Measurements from ENCODE around the gene AMPD2. TPM values are rescaled to one million over a fixed set of nuclear protein-coding genes. Genes with fewer than 3 reads are reported as not detected.
A peak's percentile ranks its signal among the peaks of the same experiment; 100 is the strongest.

AMPD2 gene
- total and polyA plus RNA-seq, 4 donors: 16.7 to 57.4 (median 44.5) TPM

- Histone ChIP-seq H3K4me1 (ENCODE audit: control insufficient read depth in 5 of 5, insufficient read depth in 5 of 5, low read length in 5 of 5) (peaks cover 0 to 7% (median 0%) of the 10 kb centered on the region in 5 donors), H3K36me3 (ENCODE audit: control insufficient read depth in 4 of 4, insufficient read depth in 4 of 4, low read length in 4 of 4) (no peaks in the 10 kb centered on the region), H3K27ac (ENCODE audit: low read depth in 1 of 2, low read length in 1 of 2) (no peak overlapping the region), H3K9me3 (ENCODE audit: control insufficient read depth in 4 of 4, insufficient read depth in 3 of 4, low read length in 3 of 4) (no peaks in the 10 kb centered on the region), H3K9ac (ENCODE audit: insufficient read depth in 1 of 2, low read length in 2 of 2) (no peak overlapping the region), H3K4me3 (no peak overlapping the region), H3K27me3 (ENCODE audit: control insufficient read depth in 3 of 3, insufficient read depth in 3 of 3, low read length in 2 of 3) (peaks cover 0 to 8% (median 0%) of the 10 kb centered on the region in 3 donors)
- ATAC-seq (ENCODE audit: insufficient read depth, low FRiP score): no peak
- no peak for TF ChIP-seq CTCF (IDR thresholded peaks at IDR 0.05; ENCODE audit: control extremely low read depth, extremely low read depth)
- WGBS, 2 donors: 69 to 93% methylated on average over 3 of the region's 3 CpGs
- no peak for DNase-seq
Measured at GRCh38 chr1:109610609-109611307, 8.9 kb upstream of the AMPD2 start.

DNA sequence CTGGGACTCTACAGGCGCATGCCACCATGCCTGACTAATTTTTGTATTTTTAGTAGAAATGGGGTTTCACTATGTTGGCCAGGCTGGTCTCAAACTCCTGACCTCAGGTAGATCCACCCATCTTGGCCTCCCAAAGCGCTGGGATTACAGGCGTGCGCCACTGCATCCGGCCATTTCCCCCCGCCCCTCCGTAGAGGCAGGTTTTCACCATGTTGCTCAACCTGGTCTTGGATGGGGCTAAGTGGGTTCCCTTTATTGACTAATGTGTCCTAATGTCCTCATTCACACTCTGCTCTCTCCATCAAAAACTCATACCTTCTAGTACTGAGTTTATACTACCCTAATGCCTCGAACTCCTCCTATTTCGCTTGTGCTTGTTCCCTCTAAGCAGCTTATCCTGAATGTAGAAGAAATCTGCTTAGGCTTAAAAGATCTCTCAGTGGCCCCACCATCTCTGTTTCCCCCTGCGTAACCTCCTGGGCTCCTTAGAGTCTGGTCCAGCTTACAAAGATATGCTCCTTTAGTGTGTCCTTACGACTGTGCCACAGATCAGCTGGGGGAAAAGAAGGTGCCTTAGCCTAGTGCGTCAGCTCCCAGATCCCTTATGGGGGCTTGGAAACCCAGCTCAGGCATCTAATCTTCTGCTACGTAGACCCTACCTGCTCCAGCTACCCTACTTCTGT is 8.2 kb upstream of the AMPD2 start:
- Histone ChIP-seq H3K9ac (ENCODE audit: insufficient read depth in 1 of 2, low read length in 2 of 2) (no peak overlapping the region), H3K36me3 (ENCODE audit: control insufficient read depth in 4 of 4, insufficient read depth in 4 of 4, low read length in 4 of 4) (no peaks in the 10 kb centered on the region), H3K4me1 (ENCODE audit: control insufficient read depth in 5 of 5, insufficient read depth in 5 of 5, low read length in 5 of 5) (peaks cover 0 to 7% (median 0%) of the 10 kb centered on the region in 5 donors), H3K27ac (ENCODE audit: low read depth in 1 of 2, low read length in 1 of 2) (no peak overlapping the region), H3K27me3 (ENCODE audit: control insufficient read depth in 3 of 3, insufficient read depth in 3 of 3, low read length in 2 of 3) (peaks cover 0 to 8% (median 0%) of the 10 kb centered on the region in 3 donors), H3K9me3 (ENCODE audit: control insufficient read depth in 4 of 4, insufficient read depth in 3 of 4, low read length in 3 of 4) (no peaks in the 10 kb centered on the region), H3K4me3 (no peak overlapping the region)
- no peak for ATAC-seq (ENCODE audit: insufficient read depth, low FRiP score)
- DNase-seq: no peak
- no peak for TF ChIP-seq CTCF (IDR thresholded peaks at IDR 0.05; ENCODE audit: control extremely low read depth, extremely low read depth)
- 74 to 90% methylated on average over 13 of the region's 13 CpGs for WGBS, 2 donors

DNA sequence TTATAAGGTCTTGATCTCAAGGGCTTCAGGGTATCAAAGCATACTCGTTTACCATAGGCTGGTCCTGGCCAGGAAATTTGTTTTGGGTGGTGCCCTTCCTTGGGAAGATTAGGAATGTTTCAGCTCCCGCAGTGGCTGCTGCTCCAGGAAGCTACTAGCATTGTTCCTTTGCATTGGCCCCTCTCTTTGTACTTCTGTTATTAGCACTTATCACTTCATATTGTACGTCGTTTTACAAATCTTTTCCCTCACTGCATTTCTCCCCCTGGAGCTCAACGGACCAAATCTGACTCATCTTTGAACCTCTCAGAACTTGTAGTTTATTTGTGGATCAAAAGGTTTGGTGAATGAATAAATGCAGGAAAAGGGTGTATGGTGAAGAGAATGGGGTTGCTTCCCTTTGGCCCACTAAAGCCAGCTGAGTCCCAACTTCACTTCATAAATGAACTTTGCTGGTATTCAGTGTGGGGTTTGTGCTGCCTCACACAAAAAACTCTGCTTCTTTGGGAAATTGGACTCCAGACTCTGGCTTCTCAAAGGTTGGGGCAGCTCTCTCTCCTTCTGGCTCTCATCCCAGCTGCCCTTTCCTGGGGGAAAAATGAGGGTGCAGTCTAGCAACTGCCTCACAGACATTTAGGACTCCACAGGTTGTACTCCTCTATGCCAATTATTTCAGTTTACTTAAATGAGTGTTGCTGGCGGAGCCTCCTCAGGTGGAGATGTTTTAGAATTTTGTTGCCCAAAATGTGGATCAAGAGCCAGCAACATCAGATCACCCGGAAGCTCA is 6.1 kb upstream of the AMPD2 start:
- DNase-seq (no peak), ATAC-seq (ENCODE audit: insufficient read depth, low FRiP score) (no peak)
- H3K27ac ChIP-seq (ENCODE audit: low read depth in 1 of 2, low read length in 1 of 2): peak overlapping the region in 1 of 2 donors; percentile 56
- no peak overlapping the region for H3K4me3 ChIP-seq
- H3K36me3 ChIP-seq (ENCODE audit: control insufficient read depth in 4 of 4, insufficient read depth in 4 of 4, low read length in 4 of 4): no peaks in the 10 kb centered on the region
- H3K9ac ChIP-seq (ENCODE audit: insufficient read depth in 1 of 2, low read length in 2 of 2): no peak overlapping the region
- no peaks in the 10 kb centered on the region for H3K9me3 ChIP-seq (ENCODE audit: control insufficient read depth in 4 of 4, insufficient read depth in 3 of 4, low read length in 3 of 4)
- peaks cover 0 to 8% (median 0%) of the 10 kb centered on the region in 3 donors for H3K27me3 ChIP-seq (ENCODE audit: control insufficient read depth in 3 of 3, insufficient read depth in 3 of 3, low read length in 2 of 3)
- peaks cover 0 to 7% (median 0%) of the 10 kb centered on the region in 5 donors for H3K4me1 ChIP-seq (ENCODE audit: control insufficient read depth in 5 of 5, insufficient read depth in 5 of 5, low read length in 5 of 5)
- no peak for TF ChIP-seq CTCF (IDR thresholded peaks at IDR 0.05; ENCODE audit: control extremely low read depth, extremely low read depth)
- WGBS, 2 donors: 52 to 78% methylated on average over 7 of the region's 7 CpGs
